AG09309 (cell line): ENCODE data around the gene GRM8.

Experiments
- DNase-seq: peaks from one replicate; pipeline ENCODE4 v3.0.0-alpha.2; 2010; ENCODE audit warnings: low read depth
- H3K4me3 ChIP-seq: 2 replicates; pipeline ENCODE4 v1.5.1; 2011; ENCODE audit warnings: mild to moderate bottlenecking, low read depth, low read length, moderate library complexity; ENCODE audit not compliant: control insufficient read depth
- TF ChIP-seq, protein P1 (sequence below): IDR thresholded peaks from 2 replicates; pipeline ENCODE4 v1.5.1; 2011; ENCODE audit warnings: mild to moderate bottlenecking, low read depth, low read length, inconsistent platforms; ENCODE audit not compliant: insufficient read depth, control insufficient read depth; ENCODE audit errors: missing control alignments

GRM8 gene

DNA sequence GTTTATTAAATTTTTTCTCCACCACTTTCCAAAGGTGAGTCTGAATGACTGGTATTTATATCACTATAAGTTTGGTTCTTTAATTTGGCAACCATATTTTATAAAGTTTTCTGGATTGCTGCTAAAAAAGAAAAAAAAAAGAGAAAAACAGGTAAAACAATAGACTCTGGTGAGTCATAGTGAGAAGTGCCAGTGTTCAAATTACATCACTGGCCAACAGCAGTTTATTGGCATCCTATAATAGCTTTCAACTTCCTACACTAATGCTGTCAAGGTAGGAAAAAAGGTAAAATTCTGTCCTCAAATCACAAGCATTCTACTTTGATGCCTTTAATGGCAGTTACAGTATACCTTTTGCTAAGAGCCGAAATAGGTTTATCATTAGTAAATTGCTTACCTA, 808.8 kb downstream of the GRM8 start:
- DNase-seq, result no peak
- TF ChIP-seq, protein P1, sequence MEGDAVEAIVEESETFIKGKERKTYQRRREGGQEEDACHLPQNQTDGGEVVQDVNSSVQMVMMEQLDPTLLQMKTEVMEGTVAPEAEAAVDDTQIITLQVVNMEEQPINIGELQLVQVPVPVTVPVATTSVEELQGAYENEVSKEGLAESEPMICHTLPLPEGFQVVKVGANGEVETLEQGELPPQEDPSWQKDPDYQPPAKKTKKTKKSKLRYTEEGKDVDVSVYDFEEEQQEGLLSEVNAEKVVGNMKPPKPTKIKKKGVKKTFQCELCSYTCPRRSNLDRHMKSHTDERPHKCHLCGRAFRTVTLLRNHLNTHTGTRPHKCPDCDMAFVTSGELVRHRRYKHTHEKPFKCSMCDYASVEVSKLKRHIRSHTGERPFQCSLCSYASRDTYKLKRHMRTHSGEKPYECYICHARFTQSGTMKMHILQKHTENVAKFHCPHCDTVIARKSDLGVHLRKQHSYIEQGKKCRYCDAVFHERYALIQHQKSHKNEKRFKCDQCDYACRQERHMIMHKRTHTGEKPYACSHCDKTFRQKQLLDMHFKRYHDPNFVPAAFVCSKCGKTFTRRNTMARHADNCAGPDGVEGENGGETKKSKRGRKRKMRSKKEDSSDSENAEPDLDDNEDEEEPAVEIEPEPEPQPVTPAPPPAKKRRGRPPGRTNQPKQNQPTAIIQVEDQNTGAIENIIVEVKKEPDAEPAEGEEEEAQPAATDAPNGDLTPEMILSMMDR, result no peak

DNA sequence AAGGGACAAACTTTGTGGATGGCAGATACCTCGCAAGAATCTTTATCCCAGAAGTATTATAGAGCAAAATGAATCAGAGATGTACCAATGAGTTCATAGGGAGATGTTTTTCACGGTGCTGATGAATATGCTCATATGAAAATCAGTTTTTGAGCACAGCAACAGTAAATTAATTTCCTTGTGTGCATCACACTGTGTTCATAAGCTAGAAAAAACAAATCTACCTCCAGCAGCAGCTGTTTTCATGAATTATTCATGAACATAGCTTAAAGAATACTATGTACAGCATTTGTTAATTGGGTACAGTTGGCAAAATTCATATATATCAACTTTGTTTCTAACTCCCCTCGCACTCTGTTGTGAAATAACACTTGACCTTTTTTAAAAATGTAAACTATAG, 809.8 kb downstream of the GRM8 start:
- TF ChIP-seq, protein P1, result no peak
- no peak overlapping the region for H3K4me3 ChIP-seq
- DNase-seq, result no peak

More for the DNA sequence above, 808.8 kb downstream of the GRM8 start:
- no peak overlapping the region for H3K4me3 ChIP-seq

DNA sequence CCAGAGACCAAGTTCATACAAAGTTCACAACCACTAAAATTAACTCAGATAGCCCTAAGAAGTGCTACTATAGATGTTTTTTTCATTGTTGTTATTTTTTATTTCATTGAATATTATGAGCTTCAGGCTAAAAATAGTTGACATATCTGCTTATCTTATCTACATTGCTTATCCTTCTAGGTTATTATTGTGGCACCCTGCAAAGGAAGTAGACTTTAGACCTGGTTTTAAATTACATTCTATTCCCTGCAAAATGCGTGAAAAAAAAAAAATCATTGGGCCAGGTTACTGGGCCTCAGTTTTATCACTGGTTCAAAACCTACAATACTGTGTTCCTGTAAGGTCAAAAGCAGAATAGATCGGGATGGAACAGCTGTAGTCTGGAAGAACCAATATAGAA, 811.0 kb downstream of the GRM8 start:
- no peak overlapping the region for H3K4me3 ChIP-seq
- DNase-seq, result no peak
- TF ChIP-seq, protein P1, result no peak

DNA sequence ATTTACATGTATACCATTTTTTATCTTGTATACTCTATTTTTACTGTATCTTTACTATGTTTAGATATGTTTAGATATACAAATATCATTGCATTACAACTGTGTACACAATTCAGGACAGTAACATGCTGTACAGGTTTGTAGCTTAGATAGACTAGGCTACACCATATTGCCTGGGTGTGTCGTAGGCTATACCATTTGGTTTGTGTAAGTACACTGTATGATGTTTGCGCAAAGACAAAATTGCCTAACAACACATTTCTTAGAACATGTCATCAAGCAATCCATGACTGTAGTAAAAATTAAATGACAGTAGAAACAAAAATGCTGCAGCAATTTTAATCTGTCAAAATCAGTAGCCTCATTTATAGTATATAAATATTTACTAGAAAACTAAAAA, 812.2 kb downstream of the GRM8 start:
- no peak for DNase-seq
- TF ChIP-seq, protein P1, result no peak
- no peak overlapping the region for H3K4me3 ChIP-seq

DNA sequence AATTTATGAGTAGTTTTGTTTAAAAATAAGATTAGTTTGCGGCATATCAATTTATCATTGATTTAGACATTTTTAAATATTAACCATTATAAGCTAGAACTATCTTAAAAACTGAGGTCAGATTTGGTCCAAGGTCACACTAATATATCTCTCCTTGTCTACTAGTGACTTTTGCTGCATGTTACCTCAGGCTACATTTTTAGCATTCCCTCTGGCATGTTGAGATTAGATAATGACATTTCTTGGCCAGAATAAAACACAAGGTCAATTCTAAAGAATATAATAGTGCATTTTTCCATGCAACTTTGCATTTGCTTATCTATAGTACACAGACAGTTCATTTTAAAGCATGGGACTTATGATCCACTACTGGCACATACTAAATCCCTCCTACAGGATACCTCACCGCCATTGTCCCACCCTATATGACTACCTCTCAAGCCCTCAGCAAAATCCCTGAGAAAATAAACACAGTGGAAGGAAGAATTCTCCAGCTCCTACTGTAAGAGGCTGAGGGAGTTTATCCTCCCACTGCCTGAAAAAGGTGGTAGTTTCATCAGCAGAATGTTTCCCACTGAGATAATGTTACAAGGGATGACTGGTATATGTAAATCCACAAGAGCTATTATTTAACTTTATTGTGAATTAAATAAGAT, 816.4 kb downstream of the GRM8 start:
- H3K4me3 ChIP-seq, result no peak overlapping the region
- TF ChIP-seq, protein P1, result no peak
- DNase-seq, result no peak

DNA sequence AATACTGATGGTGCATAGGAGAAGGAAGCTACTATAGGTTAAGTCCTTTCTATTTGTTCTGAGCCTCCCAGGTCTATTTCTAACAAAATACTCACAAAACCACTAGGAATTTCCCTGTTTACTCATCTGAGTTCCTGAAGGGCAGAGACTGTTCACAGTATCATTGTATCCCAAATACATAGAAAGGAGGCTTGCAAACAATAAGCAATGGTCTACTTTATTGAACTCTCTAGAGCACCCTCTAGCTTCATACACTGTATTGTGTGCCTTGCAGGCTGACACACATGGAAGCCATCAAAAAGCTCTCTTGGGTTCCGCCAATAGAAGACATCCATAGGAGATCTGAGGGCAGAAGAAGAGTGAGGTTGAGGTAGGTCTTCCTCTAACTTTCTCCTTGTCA, 826.1 kb downstream of the GRM8 start:
- no peak overlapping the region for H3K4me3 ChIP-seq
- DNase-seq, result no peak
- TF ChIP-seq, protein P1, result no peak

DNA sequence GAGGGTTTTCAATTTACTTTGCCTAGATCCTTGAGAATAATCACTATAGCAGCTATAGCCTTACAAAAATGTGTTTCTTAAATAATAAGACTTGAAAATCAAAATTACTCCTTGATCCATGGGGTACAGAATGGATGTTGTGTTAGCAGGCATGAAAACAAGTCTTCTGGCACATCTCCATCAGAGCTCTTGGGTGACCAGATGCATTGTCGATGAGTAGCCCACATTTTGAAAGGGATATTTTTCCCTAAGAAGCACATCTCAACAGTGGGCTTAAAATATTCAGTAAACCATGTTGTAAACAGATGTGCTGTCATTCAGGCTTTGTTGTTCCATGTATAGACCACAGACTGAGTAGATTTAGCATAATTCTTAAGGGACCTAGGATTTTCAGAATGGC, 827.8 kb downstream of the GRM8 start:
- TF ChIP-seq, protein P1, result no peak
- no peak overlapping the region for H3K4me3 ChIP-seq
- DNase-seq, result no peak
